ENCODE results near the gene NDUFS7. TPM values are rescaled to one million over a fixed set of nuclear protein-coding genes. Genes with fewer than 3 reads are reported as not detected.

Gene NDUFS7
- total RNA-seq, 4 donors from 2014 or later = 259 to 497 (median 377) TPM

GRCh38 chr19:1406774-1407527, 23.2 kb downstream of the NDUFS7 start:
- in situ Hi-C loops (cut with MboI; ENCODE audit: low sequenced_read_pairs in 4 of 4) (no loop called here), intact Hi-C loops (cut with DNase I; ENCODE audit: low total_unique reads) (loop anchor here (1.0 kb wide), 2 partner anchors 24 to 31 kb away; partner anchors contain the start of genes NDUFS7 and RPS15)
- no peaks in the 10 kb centered on the region for H3K27me3 ChIP-seq
- H3K4me3 ChIP-seq = peak overlapping the region; percentile 59 to 75 (median 70)
- H3K9me3 ChIP-seq = no peaks in the 10 kb centered on the region
- TF ChIP-seq POLR2A (IDR thresholded peaks at IDR 0.05) = peak in 1 of 2 donors; percentile 24
- peak in 4 of 5 experiments; percentile 24 to 46 (median 34) for TF ChIP-seq CTCF (IDR thresholded peaks at IDR 0.05 in 4 of 5, conservative IDR thresholded peaks at IDR 0.05 in 1 of 5)
- H3K27ac ChIP-seq = peak overlapping the region; percentile 90 to 95 (median 92)
- peaks cover 32 to 33% of the 10 kb centered on the region in 2 donors for H3K4me1 ChIP-seq
- H3K36me3 ChIP-seq = no peaks in the 10 kb centered on the region
- peak; percentile 97 to 99 for DNase-seq
- peak; percentile 76 to 84 for ATAC-seq

GRCh38 chr19:1407528-1408299, 24.0 kb downstream of the NDUFS7 start, which contains the start of gene DAZAP1:
TSS of gene DAZAP1 (plus strand) at chr19:1407586. CDS start at chr19:1407774, 188 bp downstream.
- no peaks in the 10 kb centered on the region for H3K9me3 ChIP-seq
- peak within 1 kb of the TSS; percentile 92 to 98 (median 94) for H3K27ac ChIP-seq
- no peaks in the 10 kb centered on the region for H3K27me3 ChIP-seq
- DNase-seq (no peak), ATAC-seq (peak in 1 of 2 donors; percentile 7)
- intact Hi-C loops (cut with DNase I; ENCODE audit: low total_unique reads) = loop anchor here (1.0 kb wide), 2 partner anchors 24 to 31 kb away; partner anchors contain the start of genes NDUFS7 and RPS15
- no peaks in the 10 kb centered on the region for H3K36me3 ChIP-seq
- H3K4me1 ChIP-seq = peaks cover 40% of the 10 kb centered on the region in 2 donors
- H3K4me3 ChIP-seq = peak within 1 kb of the TSS; percentile 75 to 95 (median 85)
- in situ Hi-C loops (cut with MboI; ENCODE audit: low sequenced_read_pairs in 4 of 4) = no loop called here
- no peak for TF ChIP-seq CTCF (IDR thresholded peaks at IDR 0.05 in 4 of 5, conservative IDR thresholded peaks at IDR 0.05 in 1 of 5)
- peak; percentile 78 to 82 for TF ChIP-seq POLR2A (IDR thresholded peaks at IDR 0.05)

- in situ Hi-C loops (cut with MboI; ENCODE audit: low sequenced_read_pairs in 4 of 4) = no loop called here
- peak in 1 of 2 donors; percentile 10 for ATAC-seq
These were observed 24.8 kb downstream of the NDUFS7 start for GRCh38 chr19:1408300-1409203.

More at GRCh38 chr19:1408300-1409203, 24.8 kb downstream of the NDUFS7 start:
- TF ChIP-seq CTCF (IDR thresholded peaks at IDR 0.05 in 4 of 5, conservative IDR thresholded peaks at IDR 0.05 in 1 of 5) (no peak), POLR2A (IDR thresholded peaks at IDR 0.05) (no peak)
- Histone ChIP-seq H3K36me3 (no peaks in the 10 kb centered on the region), H3K4me1 (peaks cover 47 to 49% of the 10 kb centered on the region in 2 donors), H3K27me3 (no peaks in the 10 kb centered on the region), H3K27ac (peak overlapping the region; percentile 89 to 98 (median 94)), H3K4me3 (peak overlapping the region; percentile 75 to 95 (median 85)), H3K9me3 (no peaks in the 10 kb centered on the region)
- intact Hi-C loops (cut with DNase I; ENCODE audit: low total_unique reads) = no loop called here
- peak in 1 of 2 donors; percentile 38 for DNase-seq
